HCT116 (cell line): Measurements from ENCODE around the gene SERPINB13. TPM values are rescaled to one million over a fixed set of nuclear protein-coding genes. Genes with fewer than 3 reads are reported as not detected.

ENCODE experiments used
- ATAC-seq: fragments of 200-7000 bp; cut with Tn5 transposase; 2 replicates; pipeline ENCODE4 v1.9.1; 2020; ENCODE audit warnings: mild to moderate bottlenecking, moderate library complexity
- BruUV-seq: library from RNA; stranded (reverse); fragments of 400-500 nt; replicated peaks from 2 replicates; lab custom pipeline; 2021; lab: Mats Ljungman, UMichigan
- CTCF ChIA-PET: fragments of 300-600 bp; sonication (Branson Sonifier 250); formaldehyde crosslinking; loops from one replicate; lab custom pipeline; 2021; ENCODE audit warnings: antibody characterized with exemption; lab: Charles Lee
- POLR2A ChIA-PET: fragments of 300-600, 350-600 bp; sonication (Branson Sonifier 250); formaldehyde crosslinking; loops from one replicate; lab custom pipeline; 2021; ENCODE audit warnings: antibody characterized with exemption; lab: Charles Lee
- RAD21 ChIA-PET, 2 experiments: fragments of 300-600 bp; sonication (Branson Sonifier 250); formaldehyde crosslinking; loops; one replicate each; lab custom pipeline; 2023; ENCODE audit warnings: low total read pairs in 2 of 2; ENCODE audit not compliant: uncharacterized antibody in 2 of 2, unreplicated experiment in 2 of 2, low non-redundant PET in 1 of 2; lab: Charles Lee
- DNase-seq: peaks from one replicate; pipeline ENCODE4 v3.0.0-alpha.2; 2010; ENCODE audit warnings: low read depth, low spot score
- H2AFZ ChIP-seq: fragments of 200-600 bp; shearing (Covaris generic), sonication (generic); 2 replicates; pipeline ENCODE4 v1.6.1; 2017; ENCODE audit warnings: low read depth, mixed run types, mixed read lengths, antibody characterized with exemption, low read length; ENCODE audit not compliant: poor library complexity, severe bottlenecking
- H3K27ac ChIP-seq: 2 replicates; pipeline ENCODE4 v1.5.1; 2012; ENCODE audit warnings: low read depth, low read length
- H3K27me3 ChIP-seq: fragments of 200-600 bp; sonication (generic); 2 replicates; pipeline ENCODE4 v1.6.1; 2016; ENCODE audit warnings: mixed run types, low read length, mixed read lengths; ENCODE audit not compliant: insufficient read depth
- H3K36me3 ChIP-seq, 2 experiments: fragments of 200-500 bp in 1 of 2; fragments of 200-600 bp in 1 of 2; sonication (Bioruptor generic) in 1 of 2; sonication (generic) in 1 of 2; 2 replicates each; pipeline versions ENCODE4 v1.5.1 to v1.6.1; 2014 to 2016; ENCODE audit warnings: low read length in 2 of 2, inconsistent platforms in 1 of 2, mixed read lengths in 1 of 2, mixed run types in 1 of 2; ENCODE audit not compliant: insufficient read depth in 2 of 2, control insufficient read depth in 1 of 2
- H3K4me1 ChIP-seq, 2 experiments: fragments of 200-600 bp in 1 of 2; sonication (generic) in 1 of 2; 2 replicates each; pipeline versions ENCODE4 v1.5.1 to v1.6.1; 2012 to 2017; ENCODE audit warnings: low read length in 2 of 2, inconsistent platforms in 1 of 2, mild to moderate bottlenecking in 1 of 2, mixed read lengths in 1 of 2, mixed run types in 1 of 2, moderate library complexity in 1 of 2; ENCODE audit not compliant: insufficient read depth in 2 of 2, control insufficient read depth in 1 of 2
- H3K4me2 ChIP-seq: fragments of 200-600 bp; sonication (generic); 2 replicates; pipeline ENCODE4 v1.6.1; 2017; ENCODE audit warnings: mixed run types, low read length, mixed read lengths
- H3K4me3 ChIP-seq, 2 experiments: fragments of 200-600 bp in 1 of 2; sonication (generic) in 1 of 2; replicated peaks in 1 of 2; 2 replicates each; pipeline ENCODE4 v1.5.1; 2011 to 2016; ENCODE audit warnings: low read length in 2 of 2, control low read depth in 1 of 2, low read depth in 1 of 2, mild to moderate bottlenecking in 1 of 2, mixed read lengths in 1 of 2, mixed run types in 1 of 2
- H3K79me2 ChIP-seq: fragments of 200-600 bp; sonication (generic); 2 replicates; pipeline ENCODE4 v1.6.1; 2017; ENCODE audit warnings: mild to moderate bottlenecking, mixed run types, low read length, moderate library complexity, mixed read lengths; ENCODE audit not compliant: insufficient read depth
- H3K9ac ChIP-seq: fragments of 200-600 bp; sonication (generic); 2 replicates; pipeline ENCODE4 v1.6.1; 2016; ENCODE audit warnings: low read length, mixed read lengths
- H3K9me2 ChIP-seq: fragments of 200-600 bp; sonication (generic), shearing (Covaris generic); 2 replicates; pipeline ENCODE4 v1.6.1; 2017; ENCODE audit warnings: mixed run types, mild to moderate bottlenecking, moderate library complexity; ENCODE audit not compliant: insufficient read depth
- H3K9me3 ChIP-seq, 2 experiments: fragments of 200-500 bp in 1 of 2; fragments of 200-600 bp in 1 of 2; sonication (Bioruptor generic) in 1 of 2; sonication (generic) in 1 of 2; 2 replicates each; pipeline ENCODE4 v1.6.1; 2014 to 2017; ENCODE audit warnings: low read length in 2 of 2, mixed read lengths in 2 of 2, inconsistent platforms in 1 of 2, low read depth in 1 of 2, mild to moderate bottlenecking in 1 of 2, mixed run types in 1 of 2, moderate library complexity in 1 of 2; ENCODE audit not compliant: control insufficient read depth in 1 of 2, insufficient read depth in 1 of 2
- H4K20me1 ChIP-seq: fragments of 200-600 bp; sonication (generic), shearing (Covaris generic); 2 replicates; pipeline ENCODE4 v1.6.1; 2017; ENCODE audit warnings: mixed run types, mild to moderate bottlenecking, moderate library complexity; ENCODE audit not compliant: insufficient read depth
- EGR1 ChIP-seq: IDR thresholded peaks from 2 replicates; pipeline ENCODE4 v1.6.1; 2012; ENCODE audit warnings: low read depth
- ELF1 ChIP-seq: IDR thresholded peaks from 2 replicates; pipeline ENCODE4 v1.6.1; 2012; ENCODE audit warnings: low read depth, borderline replicate concordance
- EZH2 ChIP-seq: fragments of 200-600 bp; sonication (generic); IDR thresholded peaks from 2 replicates; pipeline ENCODE4 v1.6.1; 2017; ENCODE audit warnings: antibody characterized with exemption, mixed run types
- FOSL1 ChIP-seq: IDR thresholded peaks from 2 replicates; pipeline ENCODE4 v1.6.1; 2012; ENCODE audit warnings: low read depth
- MAX ChIP-seq: IDR thresholded peaks from 2 replicates; pipeline ENCODE4 v1.6.1; 2012
- POLR2AphosphoS5 ChIP-seq: IDR thresholded peaks from 2 replicates; pipeline ENCODE4 v1.6.1; 2011; ENCODE audit warnings: mild to moderate bottlenecking, low read depth, low read length, moderate library complexity
- SP1 ChIP-seq: IDR thresholded peaks from 2 replicates; pipeline ENCODE4 v1.6.1; 2012; ENCODE audit warnings: low read depth
- YY1 ChIP-seq: IDR thresholded peaks from 2 replicates; pipeline ENCODE4 v1.6.1; 2011; ENCODE audit warnings: low read length, low read depth, moderate library complexity, mild to moderate bottlenecking; ENCODE audit not compliant: insufficient replicate concordance; ENCODE audit errors: extremely low read depth
- ZFX ChIP-seq: fragments of 450-650 bp; IDR thresholded peaks from 2 replicates; pipeline ENCODE4 v1.6.1; 2017
- ZNF274 ChIP-seq: fragments of 200-500 bp; sonication (Bioruptor generic); IDR thresholded peaks from 2 replicates; pipeline ENCODE4 v1.6.1; 2014; ENCODE audit warnings: mild to moderate bottlenecking, low read depth, low read length, inconsistent platforms
- intact Hi-C: fragments of 100-400 bp; cut with micrococcal nuclease; formaldehyde crosslinking; loops from 2 replicates; pipeline ENCODE4 v1.10.0; 2022
- total RNA-seq: library from RNA; stranded (reverse); gene quantifications from one replicate; pipeline ENCODE4 v1.2.1, GENCODE V29; 2021; ENCODE audit not compliant: unreplicated experiment
- TF ChIP-seq, protein P1 (sequence below): IDR thresholded peaks from 2 replicates; pipeline ENCODE4 v1.6.1; 2012

SERPINB13 gene
- total RNA-seq, 1 experiment from 2014 or later: 0.07 TPM

GRCh38 chr18:63588909-63589308 lies 1.8 kb downstream of the SERPINB13 start:
- TF ChIP-seq YY1 (no peak), ELF1 (no peak), MAX (no peak), EGR1 (no peak), FOSL1 (no peak), ZFX (no peak), ZNF274 (no peak), POLR2AphosphoS5 (no peak)
- TF ChIP-seq, protein P1, sequence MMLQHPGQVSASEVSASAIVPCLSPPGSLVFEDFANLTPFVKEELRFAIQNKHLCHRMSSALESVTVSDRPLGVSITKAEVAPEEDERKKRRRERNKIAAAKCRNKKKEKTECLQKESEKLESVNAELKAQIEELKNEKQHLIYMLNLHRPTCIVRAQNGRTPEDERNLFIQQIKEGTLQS: no peak
- TF ChIP-seq, all 23 proteins: peak for 0
- ChIA-PET CTCF (no interaction called here), POLR2A (no interaction called here), RAD21 (no interaction called here)
- Histone ChIP-seq H3K4me2 (no peak overlapping the region), H3K4me3 (no peak overlapping the region), H4K20me1 (no peaks in the 10 kb centered on the region), H3K27me3 (no peaks in the 10 kb centered on the region), H3K9me2 (no peaks in the 10 kb centered on the region), H2AFZ (no peak overlapping the region), H3K79me2 (no peaks in the 10 kb centered on the region), H3K9me3 (no peaks in the 10 kb centered on the region), H3K36me3 (no peaks in the 10 kb centered on the region), H3K27ac (no peak overlapping the region), H3K4me1 (peaks cover 0 to 6% of the 10 kb centered on the region in 2 experiments; a peak in 1 of 4 replicates), H3K9ac (no peak overlapping the region)
- no TSS peak for BruUV-seq
- intact Hi-C loops: no loop called here
- ATAC-seq (no peak), DNase-seq (no peak)

DNA sequence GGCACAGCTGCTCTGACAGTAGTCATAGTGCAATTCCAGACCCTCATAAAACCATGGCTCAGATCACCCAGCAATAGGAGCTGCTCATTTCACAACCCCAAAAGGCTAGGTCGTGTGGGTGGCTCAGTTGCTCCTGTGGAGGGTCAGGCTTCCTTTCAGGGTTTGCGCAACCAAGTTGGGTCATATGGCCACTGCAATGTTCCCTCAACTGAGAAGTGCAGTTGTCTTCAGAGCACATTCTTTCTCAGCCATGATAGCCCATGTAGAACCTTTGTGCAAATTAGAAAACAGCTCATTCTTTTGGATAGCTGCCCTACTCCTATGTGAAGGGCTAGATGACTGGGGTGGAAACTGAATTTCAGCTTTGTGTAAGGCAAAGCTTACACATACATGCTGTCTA lies 3.2 kb downstream of the SERPINB13 start:
- Histone ChIP-seq H2AFZ (no peak overlapping the region), H3K79me2 (no peaks in the 10 kb centered on the region), H3K9me2 (no peaks in the 10 kb centered on the region), H3K27ac (no peak overlapping the region), H3K9ac (no peak overlapping the region), H4K20me1 (no peaks in the 10 kb centered on the region), H3K9me3 (no peaks in the 10 kb centered on the region), H3K36me3 (no peaks in the 10 kb centered on the region), H3K4me3 (no peak overlapping the region), H3K4me1 (no peaks in the 10 kb centered on the region; a peak in 1 of 4 replicates), H3K4me2 (no peak overlapping the region), H3K27me3 (no peaks in the 10 kb centered on the region)
- no TSS peak for BruUV-seq
- intact Hi-C loops: no loop called here
- ChIA-PET CTCF (no interaction called here), POLR2A (no interaction called here), RAD21 (no interaction called here)
- TF ChIP-seq EZH2 (no peak), MAX (no peak), SP1 (no peak), YY1 (no peak)
- TF ChIP-seq, protein P1: no peak
- ATAC-seq: no peak
- no peak for DNase-seq
